NCI-H2081 treated with DMSO at 0.1 percent for 48 hours (cell line): ENCODE results near the gene MYBBP1A.

Source experiments
- DNase-seq: peaks from one replicate; lab custom pipeline; 2025; lab: John Stamatoyannopoulos, UW

Gene MYBBP1A

GRCh38 chr17:4499431-4500190 is 55.6 kb downstream of the MYBBP1A start:
- no peak for DNase-seq

DNA sequence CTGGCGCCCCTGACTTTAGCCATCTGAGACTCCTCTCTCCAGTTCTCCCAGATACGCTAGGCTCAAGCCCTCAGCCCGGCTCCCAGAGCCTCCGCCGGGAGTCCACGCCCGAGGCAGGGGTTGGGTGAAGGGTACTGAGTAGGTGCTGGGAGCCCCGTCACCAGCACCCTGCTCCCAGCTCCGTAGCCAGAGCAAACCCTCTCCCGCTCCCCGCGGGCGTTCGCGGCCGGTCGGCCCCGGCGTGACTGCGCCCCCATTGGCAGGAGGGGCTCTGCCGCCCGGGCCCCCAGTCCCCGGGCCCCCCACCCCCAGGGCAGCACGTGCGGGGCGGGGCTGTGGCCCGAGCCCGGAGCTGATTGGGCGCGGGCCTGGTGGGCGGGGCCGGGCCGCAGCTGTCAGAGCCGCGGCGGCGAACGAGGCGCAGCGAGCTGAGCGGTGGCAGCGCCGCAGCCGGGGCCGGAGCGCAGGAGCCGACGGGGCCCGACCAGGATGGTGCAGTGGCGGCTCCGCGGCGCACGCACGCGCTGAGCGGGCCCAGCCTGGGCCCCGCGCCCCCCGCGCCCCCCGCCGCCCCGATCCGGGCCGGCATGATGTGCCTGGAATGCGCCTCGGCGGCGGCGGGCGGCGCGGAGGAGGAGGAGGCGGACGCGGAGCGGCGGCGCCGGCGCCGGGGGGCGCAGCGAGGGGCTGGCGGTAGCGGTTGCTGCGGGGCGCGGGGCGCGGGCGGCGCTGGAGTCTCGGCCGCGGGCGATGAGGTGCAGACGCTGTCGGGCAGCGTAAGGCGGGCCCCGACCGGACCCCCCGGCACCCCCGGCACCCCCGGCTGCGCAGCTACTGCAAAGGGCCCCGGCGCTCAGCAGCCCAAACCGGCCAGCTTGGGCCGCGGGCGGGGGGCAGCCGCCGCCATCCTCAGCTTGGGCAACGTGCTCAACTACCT is 56.5 kb downstream of the MYBBP1A start, which contains the start of gene SPNS2:
Gene SPNS2 (plus strand): TSS at position 421 of the 937 bp plus-strand sequence. CDS start 167 bp downstream, at position 588.
- DNase-seq, result no peak

DNA sequence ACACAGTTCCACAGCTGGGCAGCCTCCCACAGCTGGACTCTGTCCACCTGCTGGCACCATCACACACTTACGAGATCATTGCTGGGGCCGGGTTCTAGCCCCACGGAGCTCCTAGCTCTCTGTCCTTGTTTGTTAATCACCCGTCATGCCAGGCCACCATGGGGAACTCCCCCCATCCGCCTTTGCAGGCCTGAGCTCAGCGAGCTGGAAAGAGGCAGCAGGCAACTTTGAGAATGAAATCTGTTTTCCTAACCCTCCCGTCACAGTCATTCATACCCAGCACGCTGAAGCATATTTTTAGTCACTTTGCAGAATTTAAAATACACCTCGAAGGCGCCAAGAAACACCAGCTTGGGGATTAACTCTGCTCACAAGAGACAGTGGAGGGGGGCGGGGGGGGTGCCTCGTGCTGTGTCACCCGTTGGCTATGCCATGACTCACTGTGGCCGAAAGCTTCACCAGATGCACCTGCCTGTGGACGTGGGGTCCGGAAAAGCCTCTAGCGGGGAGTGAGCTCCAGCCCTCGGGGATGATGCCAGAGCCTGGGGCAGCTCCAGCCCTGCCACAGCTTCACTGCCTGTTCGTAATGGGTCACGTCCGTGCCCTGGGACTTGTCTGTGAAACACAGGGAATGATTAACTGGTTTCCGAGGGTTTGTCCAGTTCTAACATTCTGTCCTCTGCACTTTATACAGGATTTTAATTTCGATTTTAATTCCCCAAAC is 57.9 kb downstream of the MYBBP1A start:
- DNase-seq, result no peak

- no peak for DNase-seq
Measured at GRCh38 chr17:4492721-4493561, 62.2 kb downstream of the MYBBP1A start.

- no peak for DNase-seq
Measured at GRCh38 chr17:4490637-4491061, 64.5 kb downstream of the MYBBP1A start.

GRCh38 chr17:4490109-4490591 is 65.0 kb downstream of the MYBBP1A start:
- no peak for DNase-seq

DNA sequence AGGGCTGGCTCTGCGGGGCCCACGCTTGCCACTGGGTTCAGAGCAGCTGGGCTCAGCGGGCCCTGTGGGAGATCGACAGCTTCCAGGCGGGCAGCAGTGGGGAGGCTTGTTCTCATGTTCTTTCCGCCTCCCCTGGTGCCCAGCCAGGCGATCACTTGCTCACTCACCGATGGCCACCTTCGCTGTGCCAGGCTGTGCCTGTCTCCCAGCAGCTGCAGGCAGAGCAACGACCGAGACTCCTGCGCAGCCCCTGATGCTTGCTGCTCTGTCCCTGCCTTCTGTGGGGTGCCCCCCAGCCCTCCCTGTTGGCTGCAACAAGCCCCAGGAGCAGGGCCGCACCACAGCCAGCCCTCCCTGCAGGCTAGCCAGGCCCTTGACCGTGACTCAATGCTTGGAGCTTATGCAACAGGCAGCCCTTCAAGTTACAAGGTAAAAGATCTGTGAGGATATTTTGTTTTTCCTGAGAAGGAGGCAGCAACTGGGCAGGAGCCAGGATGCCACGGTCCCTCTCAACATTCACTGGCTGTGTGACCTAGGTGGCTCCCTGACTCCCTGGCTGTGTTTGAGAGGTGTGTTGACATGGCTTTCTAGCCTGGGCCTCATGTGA is 66.1 kb downstream of the MYBBP1A start:
- no peak for DNase-seq
